Epithelial cell of prostate (primary cell): ENCODE measurements around the gene TCF7L2.

Source experiments
- DNase-seq: peaks from one replicate; pipeline ENCODE4 v3.0.0-alpha.2; 2011; ENCODE audit warnings: low read depth, low spot score
- H3K27ac ChIP-seq: fragments of 450-650 bp; 2 replicates; pipeline ENCODE4 v1.5.1; 2017; ENCODE audit warnings: mild to moderate bottlenecking

The TCF7L2 gene

DNA sequence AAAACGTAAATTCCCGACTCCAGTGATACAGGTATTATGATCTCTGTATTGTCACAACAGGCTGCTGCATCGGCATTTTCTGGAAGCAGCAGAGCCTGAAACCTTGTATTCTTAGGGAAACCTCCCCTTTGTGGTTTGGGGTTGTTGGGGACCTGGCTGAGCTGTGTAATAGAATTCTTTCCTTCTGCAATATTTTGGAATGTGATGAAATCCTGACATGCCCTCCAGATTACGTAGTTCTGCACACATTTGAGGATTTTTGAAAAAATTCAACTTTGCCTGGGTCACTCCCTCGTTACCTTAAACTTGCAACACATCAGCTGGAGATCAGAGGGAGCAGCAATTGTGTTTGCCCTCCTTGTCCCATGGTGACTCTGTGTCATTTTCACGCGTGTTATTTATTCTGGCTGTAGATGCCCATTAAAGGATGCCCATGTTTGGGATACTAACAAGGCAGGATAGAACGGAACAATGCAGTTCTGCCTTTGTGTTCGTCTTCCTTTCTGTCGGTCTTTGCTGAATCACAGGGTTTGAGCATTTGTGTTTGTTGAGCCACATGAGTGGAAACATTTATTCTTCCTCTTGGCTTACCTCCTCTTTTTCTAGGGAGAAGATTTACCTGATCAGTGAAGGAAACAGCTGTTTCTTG lies 181.7 kb downstream of the TCF7L2 start:
- no peak overlapping the region for H3K27ac ChIP-seq
- DNase-seq = no peak

DNA sequence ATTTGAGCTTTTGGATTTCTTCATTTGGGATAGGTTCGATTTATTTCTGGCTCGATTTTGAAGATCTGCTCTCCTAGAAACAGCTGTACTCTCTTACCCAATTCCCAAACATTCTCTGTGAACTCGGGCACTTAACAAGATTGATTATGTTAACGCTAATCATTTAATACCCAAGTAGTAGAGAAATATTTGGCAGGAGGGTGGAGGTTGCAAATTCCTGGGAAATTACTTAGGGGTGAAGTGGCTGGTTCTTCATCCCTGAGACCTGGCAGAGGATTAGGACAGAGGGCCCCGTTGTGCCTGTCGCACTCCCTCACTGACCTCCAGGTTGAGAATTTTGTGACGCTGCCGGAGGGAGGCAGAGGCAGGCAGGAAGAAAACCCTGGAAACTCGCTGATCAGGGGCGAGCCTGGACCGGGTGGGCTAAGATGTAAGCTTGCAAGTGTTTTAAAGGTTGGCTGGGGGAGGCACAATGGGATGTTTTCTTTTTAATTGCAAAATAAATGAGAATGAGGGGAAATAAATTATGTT lies 182.6 kb downstream of the TCF7L2 start:
- no peak overlapping the region for H3K27ac ChIP-seq

DNA sequence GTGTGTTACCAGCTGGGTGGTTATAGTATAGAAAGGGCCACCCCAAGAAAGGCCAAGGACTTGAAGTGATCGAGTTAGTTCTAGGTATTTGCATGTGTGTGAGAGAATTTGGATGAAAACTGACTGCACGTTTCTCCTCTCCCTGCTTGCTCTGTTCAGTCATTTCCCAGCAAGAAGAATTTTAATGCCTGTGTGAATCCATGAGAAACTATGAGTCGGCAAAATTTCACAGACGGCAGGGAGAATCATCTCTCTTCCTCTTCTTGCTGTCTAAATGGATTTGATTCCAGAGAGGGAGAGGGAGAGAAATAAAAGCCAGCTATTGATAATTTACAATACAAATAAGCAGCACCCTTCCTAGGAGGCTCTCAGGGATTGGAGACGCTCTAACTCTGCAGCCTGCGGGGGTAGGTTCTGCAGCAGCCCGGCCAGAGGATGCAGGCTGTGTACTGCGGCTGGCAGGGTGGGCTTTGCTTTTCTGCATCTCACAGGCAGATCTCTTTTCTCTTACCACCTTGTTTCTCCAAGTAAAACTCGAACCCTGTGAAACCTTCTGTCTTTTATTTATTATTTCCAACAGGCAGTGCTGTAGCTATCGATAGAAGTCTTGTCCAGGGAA lies 183.6 kb downstream of the TCF7L2 start:
- DNase-seq = no peak
- H3K27ac ChIP-seq = no peak overlapping the region

More for the DNA sequence above, 182.6 kb downstream of the TCF7L2 start:
- DNase-seq = no peak

GRCh38 chr10:113135025-113135424 lies 185.0 kb downstream of the TCF7L2 start:
- DNase-seq = no peak
- H3K27ac ChIP-seq = no peak overlapping the region

GRCh38 chr10:113137941-113138685 lies 188.1 kb downstream of the TCF7L2 start:
- H3K27ac ChIP-seq = no peak overlapping the region
- DNase-seq = no peak

DNA sequence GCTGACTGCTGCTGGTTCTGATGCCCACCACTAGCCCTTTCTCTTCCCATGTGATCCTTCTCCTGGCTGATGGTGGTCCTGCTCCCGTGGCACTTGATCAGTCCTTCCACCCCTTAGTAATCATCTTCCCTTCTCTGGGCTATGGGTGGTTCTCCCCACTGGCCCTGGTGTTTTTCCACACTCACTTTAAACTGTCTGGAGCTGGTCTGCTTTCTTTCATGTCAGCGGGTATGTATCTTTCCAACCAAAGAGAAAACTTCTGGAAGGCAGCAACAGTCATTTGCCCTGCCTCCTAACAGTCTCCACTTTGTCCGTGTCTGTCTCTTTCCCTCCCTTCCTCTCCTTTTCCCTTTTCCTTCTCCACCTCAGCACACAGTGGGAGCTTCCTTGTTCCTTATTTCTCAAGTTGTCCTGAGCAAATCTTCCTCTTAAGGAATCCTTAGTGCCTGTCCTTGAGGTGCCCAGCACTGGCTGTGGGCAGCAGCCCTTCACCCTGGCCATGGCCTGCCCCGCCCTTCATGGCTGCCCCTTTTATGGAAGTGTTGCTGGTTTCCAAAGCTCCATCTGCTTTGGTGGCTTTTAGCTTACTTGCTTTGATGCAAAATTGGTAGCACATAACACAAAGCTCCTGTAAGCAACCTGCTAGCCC lies 189.0 kb downstream of the TCF7L2 start:
- no peak overlapping the region for H3K27ac ChIP-seq
- no peak for DNase-seq

GRCh38 chr10:113139699-113140098 lies 189.7 kb downstream of the TCF7L2 start:
- no peak overlapping the region for H3K27ac ChIP-seq
- no peak for DNase-seq

GRCh38 chr10:113140143-113141011 lies 190.3 kb downstream of the TCF7L2 start:
- DNase-seq = no peak
- no peak overlapping the region for H3K27ac ChIP-seq

- no peak overlapping the region for H3K27ac ChIP-seq
- DNase-seq = no peak
Measured at GRCh38 chr10:113142601-113143362, 192.7 kb downstream of the TCF7L2 start.

GRCh38 chr10:113144576-113144975 lies 194.5 kb downstream of the TCF7L2 start:
- H3K27ac ChIP-seq = no peak overlapping the region
- DNase-seq = no peak

- H3K27ac ChIP-seq = no peak overlapping the region
- no peak for DNase-seq
Measured at GRCh38 chr10:113148071-113148825, 198.2 kb downstream of the TCF7L2 start.

GRCh38 chr10:113148901-113149300 lies 198.9 kb downstream of the TCF7L2 start:
- DNase-seq = no peak
- H3K27ac ChIP-seq = no peak overlapping the region

GRCh38 chr10:113149626-113150025 lies 199.6 kb downstream of the TCF7L2 start:
- H3K27ac ChIP-seq = no peak overlapping the region
- no peak for DNase-seq

DNA sequence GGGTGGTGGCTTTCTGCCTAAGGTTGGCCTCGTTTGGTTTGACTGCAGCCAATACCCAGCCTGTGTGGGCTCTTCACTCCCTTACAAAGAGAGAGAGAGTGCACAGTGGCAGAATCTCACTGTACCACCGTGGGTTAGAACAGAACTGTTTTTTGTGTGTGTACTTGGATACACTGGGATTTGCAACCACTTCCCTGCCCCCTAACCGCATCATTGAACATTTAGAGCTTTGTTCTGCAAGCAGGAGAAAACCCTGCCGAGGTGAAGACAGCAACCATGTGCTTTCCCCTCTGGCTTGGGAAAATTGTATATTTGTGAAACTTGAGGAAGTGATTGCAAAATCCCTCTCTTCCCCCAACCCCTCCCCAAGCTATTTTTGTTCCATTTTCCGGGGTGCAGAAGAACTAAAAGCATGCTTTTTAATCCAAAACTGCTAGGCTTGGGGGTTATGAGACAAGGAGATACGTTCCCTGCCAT lies 201.2 kb downstream of the TCF7L2 start:
- DNase-seq = no peak
- no peak overlapping the region for H3K27ac ChIP-seq

DNA sequence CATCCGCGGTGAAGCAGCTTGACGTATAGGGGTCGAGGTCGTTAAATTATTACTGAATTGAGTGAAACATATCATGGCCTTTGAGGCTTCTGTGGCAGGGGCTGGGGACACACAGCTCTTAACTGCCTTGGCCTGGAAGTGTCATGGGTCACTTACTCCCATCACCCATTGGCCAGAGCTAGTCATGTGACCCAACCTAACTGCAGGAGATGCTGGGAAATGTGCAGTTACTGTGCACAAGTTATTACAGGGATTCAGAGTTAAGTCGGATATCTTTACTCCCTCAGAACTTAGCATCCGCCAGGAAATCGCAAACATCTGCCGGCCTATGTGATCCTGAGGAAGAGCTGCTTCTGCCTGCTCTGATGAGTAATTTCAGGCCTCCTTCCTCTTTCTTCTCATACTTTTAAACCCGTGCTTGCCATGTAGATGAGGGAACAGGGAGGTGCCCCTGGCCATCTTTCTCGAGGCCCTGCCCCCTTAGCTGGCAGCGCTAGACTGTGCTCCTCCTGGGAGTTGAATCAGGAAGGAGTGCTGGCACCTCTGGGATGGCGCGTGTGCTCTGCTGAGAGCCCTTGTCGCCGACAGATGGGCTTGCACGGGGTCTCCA lies 203.6 kb downstream of the TCF7L2 start:
- no peak for DNase-seq
- H3K27ac ChIP-seq = no peak overlapping the region

DNA sequence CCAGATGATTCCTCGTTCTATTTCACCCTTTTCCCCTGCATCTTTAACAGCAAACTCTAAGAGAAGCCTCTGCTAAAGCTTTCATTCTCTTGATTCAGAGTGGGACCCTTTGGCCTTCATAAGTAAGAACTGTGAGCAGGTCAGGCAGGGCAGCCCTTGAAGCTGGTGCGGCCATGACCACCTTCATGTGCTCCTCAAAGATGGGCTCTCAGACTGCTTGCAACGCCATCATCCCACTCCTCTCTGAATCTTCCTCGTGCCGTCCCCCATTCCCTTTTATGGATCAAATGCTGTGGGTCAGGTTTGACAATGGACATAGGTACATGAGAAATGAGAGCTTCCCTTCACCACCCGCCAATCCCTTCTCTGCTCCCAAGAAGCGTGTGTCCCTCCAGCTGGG lies 207.4 kb downstream of the TCF7L2 start:
- no peak for DNase-seq
- no peak overlapping the region for H3K27ac ChIP-seq

DNA sequence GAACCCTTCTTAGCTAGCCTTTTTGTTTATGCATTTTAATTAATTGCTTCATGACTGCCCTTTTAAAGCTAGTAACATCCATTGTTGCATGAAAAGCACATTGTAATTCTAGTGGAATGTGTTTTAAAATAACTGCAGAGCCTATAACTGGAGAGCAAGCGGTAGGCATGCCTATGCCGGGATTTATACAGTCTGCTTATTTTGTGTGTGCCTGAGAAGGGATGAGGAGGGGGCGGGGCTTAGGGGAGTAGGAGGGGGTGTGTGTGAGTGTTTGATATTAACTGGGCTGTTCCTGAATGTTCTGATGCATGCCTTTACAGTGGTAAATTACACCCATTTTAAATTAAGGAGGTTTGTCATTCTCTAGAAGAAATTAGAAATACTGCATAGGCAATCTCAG lies 208.1 kb downstream of the TCF7L2 start:
- H3K27ac ChIP-seq = no peak overlapping the region
- no peak for DNase-seq

DNA sequence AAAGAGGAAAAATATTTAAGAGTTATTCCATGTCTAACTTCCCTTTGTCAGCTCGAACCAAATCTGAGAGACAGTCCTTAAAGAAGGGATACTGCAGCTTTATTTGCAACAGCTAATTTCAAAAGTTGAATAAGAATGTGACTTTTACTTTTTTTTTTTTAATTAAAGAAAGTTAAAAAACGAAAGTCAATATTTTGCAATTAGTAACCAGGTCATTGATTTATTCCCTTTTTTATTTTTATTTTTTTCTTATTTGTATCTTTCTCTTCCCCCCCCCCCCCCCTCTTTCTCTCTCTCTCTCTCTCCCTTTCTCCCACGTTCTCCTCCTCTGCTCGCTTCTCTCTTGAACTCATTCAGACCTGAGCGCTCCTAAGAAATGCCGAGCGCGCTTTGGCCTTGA lies 209.5 kb downstream of the TCF7L2 start:
- no peak for DNase-seq
- no peak overlapping the region for H3K27ac ChIP-seq
